ENCODE results near the gene CHST12.

GRCh38 chr7:2477447-2478398 is 74.3 kb downstream of the CHST12 start:
- TF ChIP-seq CTCF (IDR thresholded peaks at IDR 0.05; ENCODE audit: low read depth, low read length, poor library complexity, severe bottlenecking): peak; percentile 51
- no peak for TF ChIP-seq EZH2phosphoT487 (IDR thresholded peaks at IDR 0.05; ENCODE audit: borderline replicate concordance, low read length)
